Hematopoietic multipotent progenitor cell (in vitro differentiated cells): ENCODE data around the gene STK38. TPM values are rescaled to one million over a fixed set of nuclear protein-coding genes. Genes with fewer than 3 reads are reported as not detected.

ENCODE experiments used
- small RNA-seq: library from RNA; depleted of rRNA; stranded (forward); fragments of <200 nt; gene quantifications from one replicate; pipeline ENCODE3, GENCODE V24; 2012
- total RNA-seq: library from RNA; depleted of rRNA; stranded (reverse); fragments of >200 nt; gene quantifications from one replicate; pipeline ENCODE4 v1.2.3, GENCODE V29; 2012

The STK38 gene
- total RNA-seq, 1 donor = 13.5 TPM

Small RNA genes within 50 kb of the gene (small RNA-seq; reads per million reads assigned to genes)
- gene RN7SL502P = not detected

Other genes with a start within 250 kb of the STK38 start
- gene BNIP5, start 210.6 kb downstream of the STK38 start, total RNA-seq = not detected
- 0.27 TPM for gene ETV7, start 159.8 kb downstream of the STK38 start, total RNA-seq
- gene PXT1, start 104.6 kb downstream of the STK38 start, total RNA-seq = 0.27 TPM
- 49.3 TPM for gene KCTD20, start 104.5 kb downstream of the STK38 start, total RNA-seq
- 340 TPM for gene SRSF3, start 46.9 kb upstream of the STK38 start, total RNA-seq
- gene CDKN1A, start 131.2 kb upstream of the STK38 start, total RNA-seq = 16.4 TPM
- 10.5 TPM for gene RAB44, start 150.3 kb upstream of the STK38 start, total RNA-seq